HEK293 (cell line): ENCODE results near the gene CACHD1.
A peak's percentile ranks its signal among the peaks of the same experiment; 100 is the strongest.

ENCODE experiments used
- CTCF ChIA-PET: fragments of 350-600 bp; formaldehyde crosslinking; extraction: SDS; loops from one replicate; lab custom pipeline; 2021; ENCODE audit warnings: antibody characterized with exemption; lab: Yijun Ruan, JAX
- POLR2A ChIA-PET: fragments of 300-600 bp; formaldehyde crosslinking; extraction: SDS; loops from one replicate; lab custom pipeline; 2020; ENCODE audit warnings: antibody characterized with exemption, inconsistent platforms; lab: Yijun Ruan, JAX
- H3K27ac ChIP-seq: fragments of 200-500 bp; sonication (Bioruptor generic); 2 replicates; pipeline ENCODE4 v1.5.1; 2014; ENCODE audit warnings: low read depth, low read length, control low read depth, inconsistent platforms; ENCODE audit errors: extremely low read depth
- H3K36me3 ChIP-seq, 2 experiments: fragments of 200-500 bp in 1 of 2; sonication (Bioruptor generic) in 1 of 2; 1 replicate in 1 of 2; 2 replicates in 1 of 2; pipeline ENCODE4 v1.5.1; 2014 to 2017; ENCODE audit warnings: inconsistent platforms in 2 of 2, low read length in 2 of 2; ENCODE audit not compliant: control insufficient read depth in 2 of 2, insufficient read depth in 1 of 2
- H3K4me1 ChIP-seq: fragments of 200-500 bp; sonication (Bioruptor generic); 2 replicates; pipeline ENCODE4 v1.5.1; 2014; ENCODE audit warnings: mild to moderate bottlenecking, low read length, inconsistent platforms; ENCODE audit not compliant: control insufficient read depth, insufficient read depth
- H3K4me3 ChIP-seq: 2 replicates; pipeline ENCODE4 v1.5.1; 2011; ENCODE audit warnings: low read depth, mild to moderate bottlenecking, control low read depth, low read length, moderate library complexity
- H3K9me3 ChIP-seq: fragments of 200-500 bp; sonication (Bioruptor generic); 2 replicates; pipeline ENCODE4 v1.5.1; 2014; ENCODE audit warnings: low read depth, low read length, inconsistent platforms; ENCODE audit not compliant: control insufficient read depth, insufficient read depth
- ATF2 ChIP-seq: fragments of 450-650 bp; formaldehyde crosslinking; IDR thresholded peaks from 2 replicates; pipeline ENCODE4 v1.5.1; 2016; ENCODE audit warnings: missing biosample characterization, missing genetic modification characterization, low read depth
- MZF1 ChIP-seq: fragments of 450-650 bp; formaldehyde crosslinking; IDR thresholded peaks from 2 replicates; pipeline ENCODE4 v1.5.1; 2017; ENCODE audit warnings: missing biosample characterization, missing genetic modification characterization, borderline replicate concordance
- PRDM4 ChIP-seq: fragments of 450-650 bp; formaldehyde crosslinking; IDR thresholded peaks from 2 replicates; pipeline ENCODE4 v1.5.1; 2017; ENCODE audit warnings: missing biosample characterization, missing genetic modification characterization
- SP2 ChIP-seq: fragments of 450-650 bp; formaldehyde crosslinking; IDR thresholded peaks from 2 replicates; pipeline ENCODE4 v1.5.1; 2016; ENCODE audit warnings: missing biosample characterization, missing genetic modification characterization
- ZBTB20 ChIP-seq: fragments of 450-650 bp; formaldehyde crosslinking; IDR thresholded peaks from 2 replicates; pipeline ENCODE4 v1.5.1; 2016; ENCODE audit warnings: missing biosample characterization, missing genetic modification characterization
- ZBTB44 ChIP-seq: fragments of 450-650 bp; IDR thresholded peaks from 2 replicates; pipeline ENCODE4 v1.5.1; 2018; ENCODE audit warnings: missing biosample characterization, mild to moderate bottlenecking, missing genetic modification characterization
- ZNF324 ChIP-seq: fragments of 450-650 bp; formaldehyde crosslinking; IDR thresholded peaks from 2 replicates; pipeline ENCODE4 v1.5.1; 2016; ENCODE audit warnings: missing biosample characterization, missing genetic modification characterization
- ZNF391 ChIP-seq: fragments of 450-650 bp; formaldehyde crosslinking; IDR thresholded peaks from 2 replicates; pipeline ENCODE4 v1.5.1; 2016; ENCODE audit warnings: low read depth, missing biosample characterization, missing genetic modification characterization, borderline replicate concordance
- ZNF449 ChIP-seq: fragments of 450-650 bp; formaldehyde crosslinking; IDR thresholded peaks from 2 replicates; pipeline ENCODE4 v1.5.1; 2017; ENCODE audit warnings: missing biosample characterization, mild to moderate bottlenecking, missing genetic modification characterization, moderate library complexity
- ZNF488 ChIP-seq: fragments of 450-650 bp; formaldehyde crosslinking; IDR thresholded peaks from 2 replicates; pipeline ENCODE4 v1.5.1; 2016; ENCODE audit warnings: missing biosample characterization, missing genetic modification characterization
- ZNF585B ChIP-seq: fragments of 450-650 bp; formaldehyde crosslinking; IDR thresholded peaks from 2 replicates; pipeline ENCODE4 v1.5.1; 2016; ENCODE audit warnings: missing biosample characterization, missing genetic modification characterization
- ZNF596 ChIP-seq: fragments of 450-650 bp; IDR thresholded peaks from 2 replicates; pipeline ENCODE4 v1.5.0; 2018; ENCODE audit warnings: missing biosample characterization, mild to moderate bottlenecking, missing genetic modification characterization, moderate library complexity
- ZNF626 ChIP-seq: fragments of 450-650 bp; sonication (Bioruptor Pico); formaldehyde crosslinking; IDR thresholded peaks from 2 replicates; pipeline ENCODE4 v1.5.1; 2018; ENCODE audit warnings: missing biosample characterization, missing genetic modification characterization, inconsistent platforms
- ZNF670 ChIP-seq: fragments of 450-650 bp; formaldehyde crosslinking; IDR thresholded peaks from 2 replicates; pipeline ENCODE4 v1.5.1; 2016; ENCODE audit warnings: missing biosample characterization, missing genetic modification characterization, low read depth
- ZNF707 ChIP-seq: fragments of 450-650 bp; formaldehyde crosslinking; IDR thresholded peaks from 2 replicates; pipeline ENCODE4 v1.5.1; 2016; ENCODE audit warnings: missing biosample characterization, missing genetic modification characterization
- ZSCAN18 ChIP-seq: fragments of 450-650 bp; formaldehyde crosslinking; IDR thresholded peaks from 2 replicates; pipeline ENCODE4 v1.5.1; 2016; ENCODE audit warnings: missing biosample characterization, missing genetic modification characterization
- ZXDB ChIP-seq: fragments of 450-650 bp; formaldehyde crosslinking; IDR thresholded peaks from 2 replicates; pipeline ENCODE4 v1.5.1; 2016; ENCODE audit warnings: missing biosample characterization, missing genetic modification characterization
- TF ChIP-seq, protein P1 (sequence below): fragments of 450-650 bp; formaldehyde crosslinking; IDR thresholded peaks from 2 replicates; pipeline ENCODE4 v1.5.1; 2016; ENCODE audit warnings: missing biosample characterization, missing genetic modification characterization

The CACHD1 gene

DNA sequence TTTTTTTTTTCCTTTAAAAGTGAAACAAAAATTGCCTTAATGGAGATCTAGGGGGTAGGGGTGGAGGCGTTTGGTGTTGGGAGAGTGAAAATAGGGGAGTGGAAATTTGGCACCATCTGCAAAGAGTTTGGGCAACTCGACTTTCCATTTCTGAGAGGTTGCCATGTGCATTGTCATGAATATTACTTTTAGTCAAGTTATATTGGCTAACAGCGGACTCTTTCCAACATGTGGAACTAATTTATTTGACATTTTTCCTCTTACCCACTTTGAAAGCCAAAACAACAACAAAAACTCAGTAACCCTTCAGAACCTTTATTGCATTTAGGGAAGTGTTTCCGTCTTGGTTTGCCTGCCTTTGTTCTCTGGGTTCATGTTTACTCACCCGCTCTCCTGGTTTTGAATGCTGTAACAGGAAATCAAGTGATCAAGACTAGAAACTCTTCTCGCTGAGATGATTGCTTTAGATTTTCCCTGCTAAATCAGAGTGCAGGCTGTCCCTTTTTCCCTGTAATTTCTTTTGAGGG, 70.4 kb downstream of the CACHD1 start (continued):
- peak; percentile 61; the same call in 1 of the 2 replicates for TF ChIP-seq MZF1
- no peak for TF ChIP-seq ZSCAN18 (tag by site-specific recombination)
- 0 out of 2 replicates have a peak, but pooled peaks have one; percentile 4 for TF ChIP-seq ZXDB (tag by site-specific recombination)
- TF ChIP-seq ZBTB44 = 0 out of 2 replicates have a peak, but pooled peaks have one; percentile 2
- TF ChIP-seq ZNF626 (tag by site-specific recombination) = no peak
- TF ChIP-seq PRDM4 (tag by site-specific recombination) = peak; percentile 88

GRCh38 chr1:64542118-64542517, 72.2 kb downstream of the CACHD1 start:
- Histone ChIP-seq H3K27ac (no peak overlapping the region), H3K36me3 (no peaks in the 10 kb centered on the region), H3K9me3 (no peaks in the 10 kb centered on the region), H3K4me1 (peaks cover 63% of the 10 kb centered on the region), H3K4me3 (no peak overlapping the region)
- TF ChIP-seq ZNF585B (tag by site-specific recombination) (no peak), ZNF391 (tag by site-specific recombination) (no peak), ZNF596 (no peak), ZXDB (tag by site-specific recombination) (no peak), ZNF324 (no peak), SP2 (tag by site-specific recombination) (no peak), ZNF449 (no peak), ZBTB20 (tag by site-specific recombination) (no peak), ZNF670 (tag by site-specific recombination) (no peak), ZNF488 (tag by site-specific recombination) (no peak), ATF2 (tag by site-specific recombination) (no peak), ZNF707 (tag by site-specific recombination) (no peak)
- TF ChIP-seq, protein P1, sequence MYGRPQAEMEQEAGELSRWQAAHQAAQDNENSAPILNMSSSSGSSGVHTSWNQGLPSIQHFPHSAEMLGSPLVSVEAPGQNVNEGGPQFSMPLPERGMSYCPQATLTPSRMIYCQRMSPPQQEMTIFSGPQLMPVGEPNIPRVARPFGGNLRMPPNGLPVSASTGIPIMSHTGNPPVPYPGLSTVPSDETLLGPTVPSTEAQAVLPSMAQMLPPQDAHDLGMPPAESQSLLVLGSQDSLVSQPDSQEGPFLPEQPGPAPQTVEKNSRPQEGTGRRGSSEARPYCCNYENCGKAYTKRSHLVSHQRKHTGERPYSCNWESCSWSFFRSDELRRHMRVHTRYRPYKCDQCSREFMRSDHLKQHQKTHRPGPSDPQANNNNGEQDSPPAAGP (tag by site-specific recombination) = no peak
- ChIA-PET CTCF (no interaction called here), POLR2A (no interaction called here)
